Neural progenitor cell (in vitro differentiated cells): Measurements from ENCODE around the gene ADNP2. TPM values are rescaled to one million over a fixed set of nuclear protein-coding genes. Genes with fewer than 3 reads are reported as not detected.

ENCODE experiments used
- DNase-seq: peaks from one replicate; pipeline ENCODE4 v3.0.0-alpha.2; 2016; ENCODE audit warnings: low spot score
- H2AFZ ChIP-seq: fragments of 200-600 bp; sonication (generic); replicated peaks from 2 replicates; pipeline ENCODE4 v1.6.1; 2016; ENCODE audit warnings: antibody characterized with exemption
- H3F3A ChIP-seq: fragments of 200-600 bp; sonication (generic); 2 replicates; pipeline ENCODE4 v1.6.1; 2016; ENCODE audit warnings: antibody characterized with exemption, low read depth
- H3K27ac ChIP-seq: fragments of 200-600 bp; sonication (generic); 2 replicates; pipeline ENCODE4 v1.5.1; 2016; ENCODE audit warnings: mild to moderate bottlenecking
- H3K27me3 ChIP-seq: fragments of 200-600 bp; sonication (generic); 2 replicates; pipeline ENCODE4 v1.6.1; 2016; ENCODE audit warnings: mild to moderate bottlenecking, moderate library complexity
- H3K36me3 ChIP-seq: fragments of 200-600 bp; sonication (generic); 2 replicates; pipeline ENCODE4 v1.5.1; 2016
- H3K4me1 ChIP-seq: fragments of 200-600 bp; sonication (generic); 2 replicates; pipeline ENCODE4 v1.6.1; 2016; ENCODE audit warnings: mixed run types
- H3K4me2 ChIP-seq: fragments of 200-600 bp; sonication (generic); 2 replicates; pipeline ENCODE4 v1.6.1; 2016
- H3K4me3 ChIP-seq: fragments of 200-600 bp; sonication (generic); 2 replicates; pipeline ENCODE4 v1.5.1; 2016
- H3K79me2 ChIP-seq: fragments of 200-600 bp; sonication (generic); 2 replicates; pipeline ENCODE4 v1.6.1; 2016; ENCODE audit warnings: low read depth
- H3K9ac ChIP-seq: fragments of 200-600 bp; sonication (generic); 2 replicates; pipeline ENCODE4 v1.6.1; 2016
- H3K9me3 ChIP-seq: fragments of 200-600 bp; sonication (generic); 2 replicates; pipeline ENCODE4 v1.5.1; 2016; ENCODE audit warnings: low read depth
- H4K20me1 ChIP-seq: fragments of 200-600 bp; sonication (generic); 2 replicates; pipeline ENCODE4 v1.6.1; 2016; ENCODE audit warnings: low read depth
- H3K27ac Mint-ChIP-seq: 3 replicates; pipeline ENCODE4 v1.8.0; 2021; ENCODE audit warnings: mixed read lengths
- H3K27me3 Mint-ChIP-seq: 2 replicates; pipeline ENCODE4 v1.8.0; 2022; ENCODE audit warnings: low read depth, mild to moderate bottlenecking, inconsistent platforms, moderate library complexity, mixed read lengths; ENCODE audit not compliant: insufficient read depth
- H3K36me3 Mint-ChIP-seq: 3 replicates; pipeline ENCODE4 v1.8.0; 2021; ENCODE audit warnings: mixed read lengths
- H3K4me1 Mint-ChIP-seq: 3 replicates; pipeline ENCODE4 v1.8.0; 2021; ENCODE audit warnings: mixed read lengths
- H3K4me3 Mint-ChIP-seq: 3 replicates; pipeline ENCODE4 v1.8.0; 2021; ENCODE audit warnings: mild to moderate bottlenecking, moderate library complexity, mixed read lengths
- H3K9me3 Mint-ChIP-seq: 3 replicates; pipeline ENCODE4 v1.8.0; 2020; ENCODE audit warnings: mixed read lengths
- EZH2 ChIP-seq: fragments of 200-600 bp; sonication (generic); IDR thresholded peaks from 2 replicates; pipeline ENCODE4 v1.6.1; 2017; ENCODE audit warnings: antibody characterized with exemption, mild to moderate bottlenecking, moderate library complexity
- EZH2phosphoT487 ChIP-seq: fragments of 200-600 bp; sonication (generic); IDR thresholded peaks from 2 replicates; pipeline ENCODE4 v1.6.1; 2017; ENCODE audit warnings: antibody characterized with exemption
- total RNA-seq: library from RNA; depleted of rRNA; stranded (reverse); fragments of >200 nt; gene quantifications from 2 replicates; pipeline ENCODE4 v1.2.3, GENCODE V29; 2015; ENCODE audit warnings: low replicate concordance
- TF ChIP-seq, protein P1 (sequence below): fragments of 200-600 bp; sonication (generic); IDR thresholded peaks from 2 replicates; pipeline ENCODE4 v1.5.1; 2017; ENCODE audit warnings: antibody characterized with exemption, mild to moderate bottlenecking

The ADNP2 gene
- total RNA-seq, 1 donor from 2014 or later: 72.4 TPM

DNA sequence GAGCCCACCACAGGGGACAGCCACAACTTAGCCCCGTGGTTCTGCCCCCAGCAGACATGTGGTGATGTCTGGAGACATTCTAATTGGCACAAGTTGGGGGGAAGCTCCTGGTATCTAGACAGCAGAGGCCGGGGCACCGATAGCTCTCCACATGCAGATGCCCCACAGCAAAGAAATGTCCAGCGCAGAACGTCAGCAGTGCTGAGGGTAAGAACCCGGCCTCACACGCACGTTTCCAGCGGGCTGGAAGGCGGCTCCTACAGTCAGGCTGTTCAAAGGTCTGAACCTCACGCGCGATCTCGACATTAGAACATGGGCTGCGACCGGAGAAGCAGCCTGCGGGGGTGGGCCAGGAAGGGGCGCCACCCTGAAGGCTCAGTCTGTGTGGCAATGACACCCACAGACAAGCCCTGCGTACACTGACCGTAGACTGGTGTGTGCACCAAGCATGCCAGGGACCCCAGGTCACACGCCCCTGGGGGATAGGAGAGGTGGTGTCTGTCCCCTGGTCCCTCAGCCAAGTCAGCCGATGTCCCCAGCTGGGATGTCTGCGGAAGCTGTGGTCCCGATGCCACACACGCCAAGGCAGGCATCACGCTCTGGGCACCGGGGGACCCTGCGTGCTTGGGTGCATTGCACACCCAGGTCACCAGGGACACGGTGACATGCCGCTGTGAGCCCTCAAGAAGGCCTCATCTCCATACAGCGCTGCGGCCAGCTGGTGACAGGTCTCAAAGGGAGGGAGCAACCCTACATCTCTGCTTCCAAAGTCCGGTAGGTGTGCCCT, 71.9 kb downstream of the ADNP2 start:
- Histone ChIP-seq H3K9ac (no peak overlapping the region), H3K79me2 (no peaks in the 10 kb centered on the region), H3K27me3 (no peaks in the 10 kb centered on the region), H3K9me3 (no peaks in the 10 kb centered on the region), H2AFZ (no peak overlapping the region), H3F3A (no peaks in the 10 kb centered on the region), H3K27ac (no peak overlapping the region), H3K36me3 (no peaks in the 10 kb centered on the region), H3K4me2 (no peak overlapping the region), H3K4me1 (no peaks in the 10 kb centered on the region), H4K20me1 (peaks cover 10% of the 10 kb centered on the region), H3K4me3 (no peak overlapping the region)
- peaks cover 6% of the 10 kb centered on the region for H3K27me3 Mint-ChIP-seq
- H3K4me3 Mint-ChIP-seq: no peak overlapping the region
- peaks cover 12% of the 10 kb centered on the region for H3K36me3 Mint-ChIP-seq
- DNase-seq: no peak
- peaks cover 24% of the 10 kb centered on the region for H3K4me1 Mint-ChIP-seq
- H3K9me3 Mint-ChIP-seq: no peaks in the 10 kb centered on the region
- TF ChIP-seq, protein P1, sequence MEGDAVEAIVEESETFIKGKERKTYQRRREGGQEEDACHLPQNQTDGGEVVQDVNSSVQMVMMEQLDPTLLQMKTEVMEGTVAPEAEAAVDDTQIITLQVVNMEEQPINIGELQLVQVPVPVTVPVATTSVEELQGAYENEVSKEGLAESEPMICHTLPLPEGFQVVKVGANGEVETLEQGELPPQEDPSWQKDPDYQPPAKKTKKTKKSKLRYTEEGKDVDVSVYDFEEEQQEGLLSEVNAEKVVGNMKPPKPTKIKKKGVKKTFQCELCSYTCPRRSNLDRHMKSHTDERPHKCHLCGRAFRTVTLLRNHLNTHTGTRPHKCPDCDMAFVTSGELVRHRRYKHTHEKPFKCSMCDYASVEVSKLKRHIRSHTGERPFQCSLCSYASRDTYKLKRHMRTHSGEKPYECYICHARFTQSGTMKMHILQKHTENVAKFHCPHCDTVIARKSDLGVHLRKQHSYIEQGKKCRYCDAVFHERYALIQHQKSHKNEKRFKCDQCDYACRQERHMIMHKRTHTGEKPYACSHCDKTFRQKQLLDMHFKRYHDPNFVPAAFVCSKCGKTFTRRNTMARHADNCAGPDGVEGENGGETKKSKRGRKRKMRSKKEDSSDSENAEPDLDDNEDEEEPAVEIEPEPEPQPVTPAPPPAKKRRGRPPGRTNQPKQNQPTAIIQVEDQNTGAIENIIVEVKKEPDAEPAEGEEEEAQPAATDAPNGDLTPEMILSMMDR: no peak
- TF ChIP-seq EZH2 (no peak), EZH2phosphoT487 (no peak)
- no peak overlapping the region for H3K27ac Mint-ChIP-seq

DNA sequence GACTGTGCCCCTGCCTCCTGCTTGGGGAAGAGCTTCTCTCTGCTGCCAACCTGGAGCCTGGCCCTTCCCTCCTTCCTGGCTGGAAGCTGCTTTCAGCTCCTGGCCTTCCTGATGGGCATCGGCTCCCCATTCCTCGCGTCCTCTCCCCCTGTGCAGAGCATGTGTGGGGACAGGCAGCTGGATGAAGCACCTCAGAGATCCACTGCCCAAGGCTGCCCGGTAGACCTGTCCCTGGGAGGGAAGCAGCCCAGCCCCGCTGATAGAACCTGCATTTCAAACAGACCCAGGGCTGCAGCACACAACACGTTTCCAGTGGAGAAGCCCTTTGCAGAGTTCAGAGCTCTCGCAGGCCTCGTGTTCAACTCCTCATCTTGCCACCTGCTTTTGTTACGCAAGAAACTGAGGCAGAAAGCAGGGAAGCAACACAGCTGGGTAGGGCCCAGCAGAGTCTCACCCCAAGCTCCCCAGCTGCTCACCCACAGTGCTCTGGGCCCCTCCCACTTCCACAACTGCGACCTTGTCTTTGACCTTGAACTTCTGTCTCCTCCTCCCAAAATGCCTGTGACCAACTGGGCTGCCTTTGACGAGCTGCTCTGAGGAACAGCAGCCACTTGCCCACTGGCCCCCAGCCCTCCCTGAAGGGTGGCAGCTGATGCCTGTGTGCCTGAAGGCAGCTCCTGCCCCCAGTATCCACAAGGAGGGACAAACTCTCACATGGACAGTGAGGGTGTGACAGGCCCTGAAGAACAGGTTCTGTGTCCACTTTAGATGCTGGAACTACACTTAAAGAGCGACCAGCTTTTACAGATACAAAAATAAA, 72.8 kb downstream of the ADNP2 start:
- peaks cover 15% of the 10 kb centered on the region for H3K4me1 Mint-ChIP-seq
- Histone ChIP-seq H3K4me3 (no peak overlapping the region), H3K9ac (no peak overlapping the region), H3K36me3 (no peaks in the 10 kb centered on the region), H3K27ac (no peak overlapping the region), H3F3A (no peaks in the 10 kb centered on the region), H3K4me2 (no peak overlapping the region), H3K79me2 (no peaks in the 10 kb centered on the region), H3K4me1 (no peaks in the 10 kb centered on the region), H2AFZ (no peak overlapping the region), H3K9me3 (no peaks in the 10 kb centered on the region), H4K20me1 (peaks cover 10% of the 10 kb centered on the region), H3K27me3 (no peaks in the 10 kb centered on the region)
- TF ChIP-seq, protein P1: no peak
- no peak for TF ChIP-seq EZH2
- H3K9me3 Mint-ChIP-seq: no peaks in the 10 kb centered on the region
- no peak for DNase-seq
- no peak overlapping the region for H3K4me3 Mint-ChIP-seq
- H3K36me3 Mint-ChIP-seq: peaks cover 15% of the 10 kb centered on the region
- H3K27me3 Mint-ChIP-seq: peaks cover 13% of the 10 kb centered on the region
- peak overlapping the region; percentile 5 for H3K27ac Mint-ChIP-seq

DNA sequence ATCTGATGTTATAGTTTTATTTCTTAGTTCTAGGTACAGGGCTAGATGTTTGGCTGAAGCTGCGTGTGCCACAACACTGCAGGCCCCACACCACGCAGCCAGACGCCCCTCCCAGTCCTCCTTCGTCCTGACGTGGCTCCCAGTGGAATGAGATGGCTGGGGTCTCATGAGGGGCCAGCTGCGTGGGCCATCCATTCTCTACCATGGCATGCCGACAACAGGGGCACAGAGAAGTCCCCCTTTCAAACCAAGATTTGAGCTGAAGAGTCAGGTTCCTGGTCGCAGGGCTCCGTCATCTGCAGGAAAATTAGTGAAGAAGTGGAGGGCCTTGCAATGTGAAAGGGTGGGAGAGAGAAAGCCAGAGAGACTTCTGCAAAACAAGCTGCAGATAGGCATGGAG, 73.8 kb downstream of the ADNP2 start:
- Histone ChIP-seq H3F3A (no peaks in the 10 kb centered on the region), H3K79me2 (no peaks in the 10 kb centered on the region), H3K36me3 (no peaks in the 10 kb centered on the region), H3K27ac (no peak overlapping the region), H3K4me2 (no peak overlapping the region), H3K9me3 (no peaks in the 10 kb centered on the region), H3K27me3 (no peaks in the 10 kb centered on the region), H3K4me3 (no peak overlapping the region), H4K20me1 (peaks cover 10% of the 10 kb centered on the region), H3K4me1 (no peaks in the 10 kb centered on the region), H2AFZ (no peak overlapping the region), H3K9ac (no peak overlapping the region)
- no peaks in the 10 kb centered on the region for H3K9me3 Mint-ChIP-seq
- no peak overlapping the region for H3K4me3 Mint-ChIP-seq
- peaks cover 18% of the 10 kb centered on the region for H3K36me3 Mint-ChIP-seq
- peaks cover 10% of the 10 kb centered on the region for H3K4me1 Mint-ChIP-seq
- TF ChIP-seq EZH2phosphoT487: no peak
- TF ChIP-seq, protein P1: no peak
- no peak for TF ChIP-seq EZH2
- no peak for DNase-seq
- H3K27ac Mint-ChIP-seq: no peak overlapping the region
- H3K27me3 Mint-ChIP-seq: peaks cover 13% of the 10 kb centered on the region
